CD4-positive, alpha-beta T cell treated with Interleukin-2 at 100 ng/mL for 4 hours (primary cell): ENCODE measurements around the gene SLC8A1.

ENCODE experiments used
- DNase-seq: peaks from one replicate; pipeline ENCODE4 v3.0.0-alpha.2; 2020; ENCODE audit warnings: low spot score

The SLC8A1 gene

DNA sequence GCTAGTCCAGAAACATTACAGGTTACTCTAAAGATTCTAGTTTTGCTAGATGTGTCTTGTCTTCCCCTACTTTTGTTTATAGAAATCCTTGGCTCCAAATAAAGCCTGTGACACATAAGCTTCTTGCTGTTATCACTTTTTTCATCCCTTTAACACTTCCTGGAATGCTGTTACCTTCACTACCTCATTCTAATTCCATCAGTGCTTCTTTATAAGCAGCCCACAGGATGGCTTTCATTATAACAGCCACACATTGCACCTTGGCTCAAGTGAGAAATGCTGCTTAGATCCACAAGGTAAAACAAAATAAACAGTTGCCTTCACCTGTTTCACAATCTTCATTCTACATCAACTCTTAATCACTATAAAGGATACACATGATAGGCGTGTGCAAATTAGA lies 221.7 kb downstream of the SLC8A1 start:
- no peak for DNase-seq

- no peak for DNase-seq
Measured at GRCh38 chr2:40228310-40228709, 223.6 kb downstream of the SLC8A1 start.

- DNase-seq: no peak
Measured at GRCh38 chr2:40227210-40227609, 224.7 kb downstream of the SLC8A1 start.

DNA sequence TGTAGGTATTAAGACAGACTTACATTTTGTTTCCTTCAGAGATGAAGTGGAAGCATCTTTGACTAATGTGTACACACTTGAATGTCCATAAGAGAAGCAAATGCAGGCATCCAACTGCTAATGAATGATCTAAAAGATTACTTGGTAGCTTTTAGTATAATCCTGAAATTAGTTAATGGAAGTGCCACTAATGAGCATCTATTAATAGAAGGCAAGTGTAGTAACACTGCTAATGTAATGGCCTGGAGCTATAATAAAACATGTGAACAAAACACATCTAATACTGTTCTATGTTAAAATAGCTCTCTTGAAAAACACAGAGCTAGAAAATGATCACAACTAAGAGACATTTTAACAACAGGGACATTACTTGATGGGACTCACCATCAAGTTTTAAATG lies 225.3 kb downstream of the SLC8A1 start:
- no peak for DNase-seq

DNA sequence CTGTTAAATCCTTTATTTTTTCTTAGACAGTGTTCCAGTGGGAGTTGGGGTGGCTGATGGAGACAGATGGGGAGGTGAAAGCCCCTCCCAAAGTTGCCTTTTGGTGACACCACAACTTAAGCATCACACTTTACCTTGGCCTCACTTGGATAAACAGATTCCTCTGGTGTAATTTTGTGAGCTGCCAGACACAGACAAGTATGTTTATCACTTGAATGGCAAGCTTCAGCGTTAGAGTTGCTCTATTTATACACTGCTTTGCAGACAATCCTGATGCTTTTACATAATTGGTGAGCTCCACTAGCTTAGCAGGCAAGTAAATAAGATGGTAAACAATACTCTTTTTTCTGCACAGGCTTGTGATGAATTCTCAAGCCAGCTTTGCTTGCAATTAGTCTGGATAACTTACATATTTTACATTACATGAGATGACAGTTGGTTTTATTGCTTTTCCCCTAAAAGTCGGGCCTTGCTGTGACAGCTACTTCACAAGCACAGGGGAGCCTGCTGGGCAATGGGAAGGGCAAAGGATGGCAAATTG lies 226.2 kb downstream of the SLC8A1 start:
- DNase-seq: no peak

DNA sequence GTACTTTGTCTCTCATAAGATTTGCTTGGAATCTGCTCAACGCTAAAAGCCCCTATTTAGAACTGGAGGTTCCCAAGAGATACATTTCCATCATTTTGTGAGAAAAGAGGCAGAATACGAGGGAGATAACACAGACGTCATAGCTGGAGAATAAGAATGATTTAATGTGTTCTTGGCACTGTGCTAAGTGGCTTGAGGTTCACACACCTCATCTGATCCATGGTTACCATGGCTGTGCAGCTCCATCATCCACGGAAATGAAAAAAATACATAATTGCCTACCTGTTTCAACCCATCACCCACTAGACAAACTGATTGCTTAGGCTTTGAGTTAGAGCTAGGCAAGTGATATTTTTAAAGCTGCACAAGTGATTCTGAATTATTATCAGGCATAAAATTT lies 227.6 kb downstream of the SLC8A1 start:
- DNase-seq: no peak

- DNase-seq: no peak
Measured at GRCh38 chr2:40220177-40220925, 231.5 kb downstream of the SLC8A1 start.

- DNase-seq: no peak
Measured at GRCh38 chr2:40219141-40219540, 232.7 kb downstream of the SLC8A1 start.

- no peak for DNase-seq
Measured at GRCh38 chr2:40218679-40219078, 233.2 kb downstream of the SLC8A1 start.

DNA sequence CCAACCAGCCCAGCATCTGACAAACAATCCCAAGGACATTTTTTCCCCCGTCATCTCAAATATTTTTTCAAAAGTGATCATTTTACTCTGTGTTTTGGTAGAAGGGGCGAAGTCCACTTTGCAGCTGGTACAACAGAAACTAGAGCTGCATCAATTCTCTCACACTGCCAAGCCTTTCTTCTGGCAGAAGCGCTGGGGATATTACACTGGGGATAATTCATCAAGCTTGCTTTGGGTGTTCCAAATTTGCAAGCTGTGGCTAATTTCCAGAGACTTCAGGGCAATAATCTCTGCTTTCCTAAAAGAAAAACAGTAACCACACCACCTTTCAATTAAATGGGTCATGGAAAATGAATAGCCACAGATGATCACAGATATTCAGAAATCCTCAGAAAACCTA lies 238.3 kb downstream of the SLC8A1 start:
- no peak for DNase-seq

DNA sequence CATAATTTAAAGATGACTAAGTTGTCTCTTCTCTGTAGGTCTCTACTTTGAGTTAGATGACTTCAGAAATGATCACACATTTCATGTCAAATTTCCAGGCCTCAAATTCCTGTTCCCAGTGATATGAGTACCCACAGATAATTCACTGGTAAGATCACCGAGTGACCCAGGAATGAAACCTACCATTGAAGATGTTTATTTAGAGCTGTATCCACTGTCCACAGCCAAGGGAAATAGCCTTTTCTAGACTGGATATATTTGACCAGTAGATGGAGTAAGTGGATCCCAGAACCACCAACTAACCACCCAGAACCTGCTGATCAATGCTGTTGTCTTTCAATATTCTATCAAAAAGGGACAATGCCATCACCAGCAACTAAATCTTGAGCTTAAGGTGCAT lies 238.8 kb downstream of the SLC8A1 start:
- no peak for DNase-seq

DNA sequence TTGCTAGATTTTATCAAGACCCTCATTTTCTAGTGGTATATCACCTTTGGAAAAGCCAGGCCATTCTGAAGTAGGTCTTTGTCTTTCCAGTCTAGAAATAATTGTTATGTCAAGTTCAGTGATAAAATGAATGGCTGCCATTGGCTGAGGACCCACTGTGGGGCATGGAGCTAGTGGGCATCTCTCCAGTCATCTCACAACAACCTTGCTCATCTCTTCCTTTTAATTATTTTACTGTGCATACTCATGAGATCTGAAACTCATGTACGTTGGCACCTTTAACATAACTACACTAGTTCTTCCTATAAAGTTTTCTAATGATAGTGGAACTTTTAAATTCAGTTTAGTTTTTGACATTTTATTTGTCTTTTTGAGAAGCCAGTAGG lies 240.9 kb downstream of the SLC8A1 start:
- no peak for DNase-seq

DNA sequence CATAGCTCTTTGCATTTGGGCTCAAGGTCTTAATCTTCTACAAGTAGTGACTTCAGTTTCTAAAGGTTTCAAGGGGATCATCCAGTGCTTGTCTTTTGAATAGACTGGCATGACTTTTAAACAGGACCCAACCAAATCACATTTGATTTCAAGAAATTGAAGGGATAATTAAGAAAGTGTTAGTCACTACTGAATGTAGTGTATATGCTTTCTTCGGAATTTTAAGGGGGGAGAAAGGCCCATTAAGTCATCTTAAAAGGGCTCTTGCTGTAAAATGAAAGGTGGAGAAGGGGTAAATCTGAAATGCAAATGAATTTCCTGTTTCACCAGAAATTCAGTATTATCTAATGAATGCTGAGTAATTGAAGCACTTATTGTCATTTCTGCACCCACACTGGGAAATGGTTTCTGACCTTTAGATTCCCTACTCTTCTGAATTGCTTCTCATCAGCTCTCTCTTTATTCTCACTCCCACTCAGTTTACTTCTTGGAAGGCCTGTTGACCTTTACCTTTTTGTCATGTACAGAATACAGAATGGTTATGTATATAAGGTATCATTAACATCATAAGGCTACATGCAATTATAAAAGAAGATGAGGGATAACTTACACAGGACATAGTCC lies 241.4 kb downstream of the SLC8A1 start:
- no peak for DNase-seq

GRCh38 chr2:40209761-40210160 lies 242.1 kb downstream of the SLC8A1 start:
- DNase-seq: no peak

GRCh38 chr2:40208463-40208862 lies 243.4 kb downstream of the SLC8A1 start:
- no peak for DNase-seq

- no peak for DNase-seq
Measured at GRCh38 chr2:40204268-40204667, 247.6 kb downstream of the SLC8A1 start.

DNA sequence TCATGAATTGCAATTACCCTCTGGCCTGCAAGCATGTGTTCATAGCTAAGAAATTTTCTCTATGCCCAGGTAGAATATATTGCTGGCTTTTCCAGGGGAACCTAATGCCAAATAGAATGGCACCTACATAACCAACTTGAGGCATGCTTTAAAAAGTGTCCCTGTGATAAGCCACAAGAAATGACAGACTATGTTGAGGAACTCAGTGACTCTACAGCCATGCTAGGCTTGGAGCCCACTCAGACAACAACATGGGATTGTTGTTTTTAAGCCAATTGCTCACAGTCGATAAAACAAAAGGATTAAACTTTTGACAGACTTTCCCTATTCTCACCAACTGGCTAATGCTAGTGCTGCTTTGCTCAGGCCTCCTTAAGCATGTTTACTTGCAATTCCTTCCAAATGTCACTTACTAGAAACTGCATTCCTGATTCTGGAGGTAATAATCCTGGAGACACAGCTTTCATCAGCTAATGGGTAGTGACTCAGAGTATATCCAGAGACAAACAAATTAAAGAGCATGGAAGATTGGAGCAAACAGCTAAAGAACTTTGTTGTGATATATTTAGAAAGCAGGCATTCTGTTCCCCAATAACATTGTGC lies 249.0 kb downstream of the SLC8A1 start:
- no peak for DNase-seq

DNA sequence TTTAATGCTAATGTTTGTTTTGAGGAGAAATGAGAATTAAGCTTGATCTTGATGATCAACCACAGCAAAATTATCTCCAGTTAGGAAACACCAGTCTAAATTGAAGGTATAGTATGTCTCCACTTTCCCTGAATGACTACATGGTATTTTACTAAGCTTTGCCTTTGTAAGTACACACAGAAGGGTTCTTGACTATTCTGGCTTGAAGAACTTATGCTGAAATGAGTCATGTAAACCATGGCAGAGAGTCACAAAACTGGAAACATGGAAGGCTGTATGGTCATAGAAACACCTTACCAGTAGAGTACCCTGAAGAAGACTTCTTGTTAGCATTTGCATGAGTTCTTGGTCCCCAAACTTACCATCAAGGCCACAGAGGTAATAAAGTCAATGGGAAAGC lies 250.5 kb downstream of the SLC8A1 start:
- DNase-seq: no peak

DNA sequence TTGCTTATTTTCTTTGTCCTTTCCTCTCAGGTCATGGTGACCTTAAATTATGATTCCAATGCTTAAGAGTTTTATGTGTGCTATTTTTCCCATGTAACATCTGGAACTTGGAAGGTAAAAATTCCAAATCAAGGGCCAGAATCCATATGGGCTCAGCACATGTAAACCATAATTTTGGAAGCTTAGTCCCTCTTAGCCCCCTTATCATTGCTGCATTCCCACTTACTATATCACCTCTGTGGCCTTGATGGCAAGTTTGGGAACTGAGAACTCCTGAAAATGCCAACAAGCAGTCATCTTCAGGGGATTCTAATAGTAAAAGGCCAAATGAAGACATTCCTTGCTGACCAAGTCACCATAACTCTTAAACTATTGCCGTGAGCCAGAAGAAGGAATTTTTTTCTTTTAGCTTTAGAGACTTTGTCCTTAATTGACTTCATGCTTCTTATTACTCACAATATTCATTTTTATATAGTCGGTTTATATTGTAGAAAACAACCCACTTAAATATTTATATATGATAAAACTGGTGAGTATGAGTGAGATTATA lies 251.4 kb downstream of the SLC8A1 start:
- no peak for DNase-seq

GRCh38 chr2:40199771-40200170 lies 252.1 kb downstream of the SLC8A1 start:
- no peak for DNase-seq

- no peak for DNase-seq
Measured at GRCh38 chr2:40197121-40197520, 254.8 kb downstream of the SLC8A1 start.

DNA sequence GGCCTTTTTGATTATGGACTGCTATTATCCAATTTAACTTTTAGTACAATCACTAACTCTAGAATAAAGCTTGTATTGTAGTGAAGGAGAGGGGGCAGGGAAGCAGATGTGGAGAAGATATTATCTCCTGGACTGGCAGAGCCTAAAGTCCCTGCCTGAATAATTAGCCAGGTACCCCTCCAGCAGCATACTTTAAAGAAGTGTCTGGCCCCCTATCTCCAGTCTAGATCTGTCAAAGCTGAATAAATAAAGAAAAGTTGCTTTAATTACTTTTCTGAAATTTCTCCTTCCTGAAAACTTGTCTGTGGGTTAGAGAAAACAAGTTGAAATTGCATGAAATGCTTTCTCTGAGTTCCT lies 258.2 kb downstream of the SLC8A1 start:
- no peak for DNase-seq
